ENCODE measurements around the gene KDM1B.

KDM1B gene

GRCh38 chr6:18264923-18265377, 109.7 kb downstream of the KDM1B start:
- no peak for TF ChIP-seq ZNF565 (CRISPR knock-in tag; conservative IDR thresholded peaks at IDR 0.05; ENCODE audit: low read depth)
- TF ChIP-seq BACH2 (CRISPR knock-in tag; IDR thresholded peaks at IDR 0.05; ENCODE audit: borderline replicate concordance) = no peak
- TF ChIP-seq ZNF70 (CRISPR knock-in tag; IDR thresholded peaks at IDR 0.05) = no peak
- no peak for TF ChIP-seq ZNF8 (CRISPR knock-in tag; IDR thresholded peaks at IDR 0.05)
- no peak for TF ChIP-seq GLIS3 (CRISPR knock-in tag; IDR thresholded peaks at IDR 0.05)
- TF ChIP-seq POU6F1 (CRISPR knock-in tag; IDR thresholded peaks at IDR 0.05; ENCODE audit: borderline replicate concordance, low read depth) = no peak
- no peak for TF ChIP-seq PPARA (CRISPR knock-in tag; IDR thresholded peaks at IDR 0.05; ENCODE audit: borderline replicate concordance)
- TF ChIP-seq ARNTL (CRISPR knock-in tag; IDR thresholded peaks at IDR 0.05; ENCODE audit: borderline replicate concordance, low read depth) = no peak
- TF ChIP-seq ESRRG (CRISPR knock-in tag; IDR thresholded peaks at IDR 0.05) = no peak
- no peak for TF ChIP-seq PATZ1 (CRISPR knock-in tag; IDR thresholded peaks at IDR 0.05; ENCODE audit: borderline replicate concordance)
- TF ChIP-seq RARB (CRISPR knock-in tag; IDR thresholded peaks at IDR 0.05) = no peak
- no peak for TF ChIP-seq TSHZ2 (CRISPR knock-in tag; IDR thresholded peaks at IDR 0.05)
- ATAC-seq = peak; percentile 4

- ATAC-seq = no peak
- TF ChIP-seq RARB (CRISPR knock-in tag; IDR thresholded peaks at IDR 0.05) = no peak
- TF ChIP-seq CREB5 (CRISPR knock-in tag; IDR thresholded peaks at IDR 0.05; ENCODE audit: low read depth) = no peak
- TF ChIP-seq OSR1 (CRISPR knock-in tag; IDR thresholded peaks at IDR 0.05) = no peak
- no peak for TF ChIP-seq TSHZ2 (CRISPR knock-in tag; IDR thresholded peaks at IDR 0.05)
- TF ChIP-seq ZC3H10 (CRISPR knock-in tag; IDR thresholded peaks at IDR 0.05) = no peak
- no peak for TF ChIP-seq GLIS3 (CRISPR knock-in tag; IDR thresholded peaks at IDR 0.05)
- no peak for TF ChIP-seq SNAI2 (CRISPR knock-in tag; IDR thresholded peaks at IDR 0.05)
- no peak for TF ChIP-seq TOX (CRISPR knock-in tag; IDR thresholded peaks at IDR 0.05; ENCODE audit: borderline replicate concordance)
- TF ChIP-seq ZFP30 (CRISPR knock-in tag; IDR thresholded peaks at IDR 0.05) = no peak
- no peak for TF ChIP-seq ARNTL (CRISPR knock-in tag; IDR thresholded peaks at IDR 0.05; ENCODE audit: borderline replicate concordance, low read depth)
- TF ChIP-seq ZNF70 (CRISPR knock-in tag; IDR thresholded peaks at IDR 0.05) = no peak
These were observed 110.7 kb downstream of the KDM1B start for GRCh38 chr6:18265787-18266522.

- ATAC-seq = no peak
- TF ChIP-seq PATZ1 (CRISPR knock-in tag; IDR thresholded peaks at IDR 0.05; ENCODE audit: borderline replicate concordance) (no peak), ZC3H10 (CRISPR knock-in tag; IDR thresholded peaks at IDR 0.05) (no peak), CREB5 (CRISPR knock-in tag; IDR thresholded peaks at IDR 0.05; ENCODE audit: low read depth) (no peak), ZNF70 (CRISPR knock-in tag; IDR thresholded peaks at IDR 0.05) (no peak), RARB (CRISPR knock-in tag; IDR thresholded peaks at IDR 0.05) (no peak), SNAI2 (CRISPR knock-in tag; IDR thresholded peaks at IDR 0.05) (no peak), CSDC2 (CRISPR knock-in tag; IDR thresholded peaks at IDR 0.05) (no peak), ZFP30 (CRISPR knock-in tag; IDR thresholded peaks at IDR 0.05) (no peak), OSR1 (CRISPR knock-in tag; IDR thresholded peaks at IDR 0.05) (no peak)
These were observed 111.3 kb downstream of the KDM1B start for GRCh38 chr6:18266523-18266912.
